ENCODE results near the gene NVL.

NVL gene

DNA sequence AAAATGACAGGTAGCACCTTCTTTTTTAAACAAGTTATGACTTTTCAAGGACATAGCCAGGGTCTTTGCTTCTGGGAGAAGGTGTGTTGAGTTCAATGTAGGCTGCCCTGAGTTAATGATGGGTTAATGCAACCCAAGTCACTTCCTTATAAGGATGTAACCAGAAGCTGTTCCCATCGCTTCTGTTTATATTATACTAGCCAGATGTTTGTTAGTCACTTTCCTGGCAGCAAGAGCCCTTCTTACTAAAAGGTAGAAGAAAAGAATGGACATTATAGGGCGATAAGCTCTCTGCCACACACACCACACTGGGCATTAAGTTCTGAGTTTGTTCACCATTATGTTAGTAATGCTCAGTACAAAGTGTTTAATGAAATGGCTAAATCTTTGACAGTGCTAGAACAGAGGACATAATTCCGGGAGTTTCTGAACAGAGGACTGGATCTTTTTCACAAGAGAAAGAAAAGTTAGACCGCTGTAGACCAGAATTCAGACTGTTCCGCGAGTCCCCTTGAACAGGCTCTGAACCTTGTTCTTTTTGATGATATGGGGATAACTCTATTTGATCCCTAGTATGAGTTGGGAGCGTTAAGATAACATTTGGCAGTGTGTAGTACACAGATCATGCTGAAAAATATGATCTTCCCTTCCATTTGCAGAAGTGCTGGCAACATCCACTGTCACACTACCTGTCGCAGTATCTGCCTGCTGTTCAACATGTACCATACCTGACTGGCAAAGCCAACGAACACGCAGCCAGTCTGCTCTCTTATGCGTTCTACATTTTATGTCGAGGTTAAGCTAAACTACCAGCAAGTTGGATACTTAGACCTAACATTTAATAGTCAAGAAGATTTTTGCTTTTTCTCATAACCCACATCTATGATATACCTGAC is 105.9 kb downstream of the NVL start:
- DNase-seq: no peak
- Histone ChIP-seq H3K9me3 (no peaks in the 10 kb centered on the region), H3K4me1 (peaks cover 0 to 9% (median 0%) of the 10 kb centered on the region in 4 donors), H3K4me3 (no peak overlapping the region), H3K36me3 (peaks cover 9 to 27% (median 11%) of the 10 kb centered on the region in 3 donors), H3K27me3 (no peaks in the 10 kb centered on the region), H3K27ac (no peak overlapping the region)
- no peak for TF ChIP-seq CTCF (IDR thresholded peaks at IDR 0.05)
- intact Hi-C loops (cut with DNase I; ENCODE audit: low total_unique reads): no loop called here

GRCh38 chr1:224219612-224220059 is 110.3 kb downstream of the NVL start:
- intact Hi-C loops (cut with DNase I; ENCODE audit: low total_unique reads): no loop called here
- no peaks in the 10 kb centered on the region for H3K9me3 ChIP-seq
- no peak for DNase-seq
- H3K27ac ChIP-seq: no peak overlapping the region
- TF ChIP-seq CTCF (IDR thresholded peaks at IDR 0.05): no peak
- H3K4me1 ChIP-seq: peaks cover 0 to 9% (median 0%) of the 10 kb centered on the region in 4 donors
- H3K4me3 ChIP-seq: no peak overlapping the region
- no peaks in the 10 kb centered on the region for H3K27me3 ChIP-seq
- no peaks in the 10 kb centered on the region for H3K36me3 ChIP-seq

- no peaks in the 10 kb centered on the region for H3K36me3 ChIP-seq
- intact Hi-C loops (cut with DNase I; ENCODE audit: low total_unique reads): no loop called here
- no peak overlapping the region for H3K27ac ChIP-seq
- no peak for DNase-seq
- peaks cover 0 to 9% (median 0%) of the 10 kb centered on the region in 4 donors for H3K4me1 ChIP-seq
- H3K4me3 ChIP-seq: no peak overlapping the region
- H3K9me3 ChIP-seq: no peaks in the 10 kb centered on the region
- TF ChIP-seq CTCF (IDR thresholded peaks at IDR 0.05): no peak
- H3K27me3 ChIP-seq: no peaks in the 10 kb centered on the region
These were observed 110.9 kb downstream of the NVL start for GRCh38 chr1:224219011-224219611.

DNA sequence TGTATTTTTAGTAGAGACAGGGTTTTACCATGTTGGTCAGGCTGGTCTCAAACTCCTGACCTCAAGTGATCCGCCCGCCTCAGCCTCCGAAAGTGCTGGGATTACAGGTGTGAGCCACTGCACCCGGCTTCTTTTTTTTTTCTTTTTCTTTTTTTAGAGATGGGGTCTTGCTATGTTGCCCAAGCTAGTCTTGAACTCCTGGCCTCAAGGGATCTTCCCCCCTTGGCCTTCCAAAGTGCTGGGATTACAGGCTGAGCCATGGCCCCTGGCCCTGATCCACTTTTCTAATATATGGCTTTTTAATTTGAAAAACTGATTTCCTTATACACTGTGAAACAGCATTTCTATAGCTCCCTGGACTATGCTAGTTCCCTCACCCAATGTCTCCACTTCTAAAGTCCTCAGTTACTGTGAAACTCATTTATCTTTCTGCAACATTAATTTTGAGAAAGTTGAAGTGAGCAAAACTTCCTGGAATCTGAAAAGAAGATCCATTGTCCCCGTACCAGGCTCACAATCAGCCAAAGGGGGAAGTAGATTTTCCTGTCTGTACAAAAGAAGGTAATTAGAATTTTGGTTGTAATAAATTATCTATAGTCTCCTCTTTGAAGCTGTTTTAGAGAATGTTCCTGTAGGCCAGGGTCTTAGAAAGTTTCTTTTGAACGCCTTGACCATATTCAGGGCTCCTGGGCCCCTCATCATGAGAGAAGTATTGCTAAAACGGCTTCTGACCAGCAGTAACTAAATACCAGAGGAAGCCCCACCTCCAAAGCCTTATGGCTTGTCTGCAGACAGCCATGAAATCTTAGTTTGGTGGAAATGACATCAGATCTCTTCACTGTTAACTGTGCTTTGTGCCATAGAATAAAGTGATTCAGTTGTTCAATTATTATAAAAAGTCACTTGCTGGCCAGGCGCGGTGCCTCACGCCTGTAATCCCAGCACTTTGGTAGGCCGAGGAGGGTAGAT is 112.0 kb downstream of the NVL start:
- no peak overlapping the region for H3K4me3 ChIP-seq
- H3K4me1 ChIP-seq: no peaks in the 10 kb centered on the region
- no peak overlapping the region for H3K27ac ChIP-seq
- H3K36me3 ChIP-seq: no peaks in the 10 kb centered on the region
- no peaks in the 10 kb centered on the region for H3K27me3 ChIP-seq
- intact Hi-C loops (cut with DNase I; ENCODE audit: low total_unique reads): no loop called here
- no peak for TF ChIP-seq CTCF (IDR thresholded peaks at IDR 0.05)
- no peaks in the 10 kb centered on the region for H3K9me3 ChIP-seq
- DNase-seq: no peak

GRCh38 chr1:224216382-224216781 is 113.6 kb downstream of the NVL start:
- Histone ChIP-seq H3K9me3 (no peaks in the 10 kb centered on the region), H3K27me3 (no peaks in the 10 kb centered on the region), H3K4me3 (no peak overlapping the region), H3K27ac (no peak overlapping the region), H3K4me1 (peaks cover 0 to 2% (median under 1%) of the 10 kb centered on the region in 4 donors), H3K36me3 (no peaks in the 10 kb centered on the region)
- TF ChIP-seq CTCF (IDR thresholded peaks at IDR 0.05): no peak
- no peak for DNase-seq
- intact Hi-C loops (cut with DNase I; ENCODE audit: low total_unique reads): no loop called here

All from tibial artery (tissue), 4 donors.